CD4-positive, alpha-beta T cell treated with Interleukin-21 for 1 hour (primary cell): ENCODE data around the gene BCL11B.

ENCODE experiments used
- DNase-seq: peaks from one replicate; pipeline ENCODE4 v3.0.0-alpha.2; 2020

BCL11B gene

GRCh38 chr14:99177046-99177655, 94.8 kb downstream of the BCL11B start:
- DNase-seq = no peak

GRCh38 chr14:99176156-99176945, 95.6 kb downstream of the BCL11B start:
- DNase-seq = no peak

GRCh38 chr14:99175331-99176155, 96.5 kb downstream of the BCL11B start:
- no peak for DNase-seq

- DNase-seq = no peak
These were observed 97.2 kb downstream of the BCL11B start for GRCh38 chr14:99174770-99175319.

- DNase-seq = no peak
These were observed 97.8 kb downstream of the BCL11B start for GRCh38 chr14:99174081-99174769.

GRCh38 chr14:99173506-99173905, 98.5 kb downstream of the BCL11B start:
- no peak for DNase-seq

GRCh38 chr14:99173086-99173485, 98.9 kb downstream of the BCL11B start:
- no peak for DNase-seq

GRCh38 chr14:99171396-99171795, 100.6 kb downstream of the BCL11B start:
- DNase-seq = no peak

- DNase-seq = no peak
These were observed 102.1 kb downstream of the BCL11B start for GRCh38 chr14:99169776-99170356.

- no peak for DNase-seq
These were observed 103.7 kb downstream of the BCL11B start for GRCh38 chr14:99168330-99168729.

- no peak for DNase-seq
These were observed 105.5 kb downstream of the BCL11B start for GRCh38 chr14:99166506-99166905.

GRCh38 chr14:99164712-99165111, 107.3 kb downstream of the BCL11B start:
- no peak for DNase-seq

- DNase-seq = no peak
These were observed 108.6 kb downstream of the BCL11B start for GRCh38 chr14:99163446-99163845.

GRCh38 chr14:99159341-99160340, 112.4 kb downstream of the BCL11B start:
- DNase-seq = no peak

- no peak for DNase-seq
These were observed 113.3 kb downstream of the BCL11B start for GRCh38 chr14:99158646-99159165.

GRCh38 chr14:99158150-99158549, 113.8 kb downstream of the BCL11B start:
- no peak for DNase-seq

- DNase-seq = no peak
These were observed 114.3 kb downstream of the BCL11B start for GRCh38 chr14:99157676-99158075.

- no peak for DNase-seq
These were observed 114.8 kb downstream of the BCL11B start for GRCh38 chr14:99157246-99157645.

GRCh38 chr14:99156814-99157213, 115.2 kb downstream of the BCL11B start:
- no peak for DNase-seq

- no peak for DNase-seq
These were observed 115.9 kb downstream of the BCL11B start for GRCh38 chr14:99156090-99156425.
